Mesenchymal stem cell (in vitro differentiated cells and primary cell): ENCODE data around the gene GALNT18.

Source experiments
- DNase-seq: peaks from one replicate; pipeline ENCODE4 v3.0.0-alpha.2; 2013
- H2AFZ ChIP-seq: one replicate; pipeline ENCODE4 v1.6.1; 2013; ENCODE audit warnings: low read depth, mild to moderate bottlenecking, control low read depth, inconsistent platforms, low read length, moderate library complexity
- H2AK5ac ChIP-seq: 2 replicates; pipeline ENCODE4 v1.6.1; 2013; ENCODE audit warnings: low read length, moderate library complexity, mild to moderate bottlenecking, inconsistent platforms; ENCODE audit not compliant: severe bottlenecking
- H2BK120ac ChIP-seq: one replicate; pipeline ENCODE4 v1.6.1; 2013; ENCODE audit warnings: low read depth, mild to moderate bottlenecking, inconsistent platforms, low read length, moderate library complexity
- H2BK12ac ChIP-seq, 2 experiments: one replicate each; pipeline ENCODE4 v1.6.1; 2013; ENCODE audit warnings: inconsistent platforms in 2 of 2, low read length in 2 of 2, mild to moderate bottlenecking in 2 of 2, moderate library complexity in 2 of 2, control low read depth in 1 of 2
- H2BK15ac ChIP-seq: one replicate; pipeline ENCODE4 v1.6.1; 2013; ENCODE audit warnings: mild to moderate bottlenecking, low read depth, inconsistent platforms; ENCODE audit not compliant: poor library complexity, severe bottlenecking
- H2BK5ac ChIP-seq: 2 replicates; pipeline ENCODE4 v1.6.1; 2013; ENCODE audit warnings: low read depth, mild to moderate bottlenecking, low read length, control low read depth, inconsistent platforms; ENCODE audit not compliant: poor library complexity, severe bottlenecking
- H3K14ac ChIP-seq, 2 experiments: one replicate each; pipeline ENCODE4 v1.6.1; 2013; ENCODE audit warnings: inconsistent platforms in 2 of 2, low read length in 2 of 2, control low read depth in 1 of 2, mild to moderate bottlenecking in 1 of 2, moderate library complexity in 1 of 2
- H3K18ac ChIP-seq, 2 experiments: one replicate each; pipeline ENCODE4 v1.6.1; 2013; ENCODE audit warnings: inconsistent platforms in 2 of 2, low read length in 2 of 2, control low read depth in 1 of 2, low read depth in 1 of 2, mild to moderate bottlenecking in 1 of 2
- H3K23ac ChIP-seq, 2 experiments: one replicate each; pipeline ENCODE4 v1.6.1; 2013; ENCODE audit warnings: inconsistent platforms in 2 of 2, low read length in 2 of 2, mild to moderate bottlenecking in 2 of 2, moderate library complexity in 2 of 2, control low read depth in 1 of 2
- H3K27ac ChIP-seq: 2 replicates; pipeline ENCODE4 v1.5.1; 2013; ENCODE audit warnings: mild to moderate bottlenecking, moderate library complexity, low read length, control low read depth, inconsistent platforms; ENCODE audit not compliant: poor library complexity, severe bottlenecking
- H3K27me3 ChIP-seq, 2 experiments: 2 replicates each; pipeline versions ENCODE4 v1.6.1 to v1.7.0; 2013; ENCODE audit warnings: low read length in 2 of 2, mild to moderate bottlenecking in 2 of 2, moderate library complexity in 2 of 2, control low read depth in 1 of 2, inconsistent platforms in 1 of 2; ENCODE audit not compliant: control insufficient read depth in 1 of 2, insufficient read depth in 1 of 2
- H3K36me3 ChIP-seq, 2 experiments: 2 replicates each; pipeline versions ENCODE4 v1.6.1 to v1.7.0; 2013; ENCODE audit warnings: low read length in 2 of 2, control low read depth in 1 of 2, inconsistent platforms in 1 of 2, low read depth in 1 of 2, mild to moderate bottlenecking in 1 of 2; ENCODE audit not compliant: insufficient read depth in 2 of 2, control insufficient read depth in 1 of 2
- H3K4ac ChIP-seq, 2 experiments: one replicate each; pipeline ENCODE4 v1.6.1; 2013; ENCODE audit warnings: inconsistent platforms in 2 of 2, low read length in 2 of 2, mild to moderate bottlenecking in 2 of 2, moderate library complexity in 2 of 2, control low read depth in 1 of 2, low read depth in 1 of 2
- H3K4me1 ChIP-seq: 2 replicates; pipeline ENCODE4 v1.6.1; 2013; ENCODE audit warnings: low read depth, low read length, control low read depth; ENCODE audit not compliant: control insufficient read depth, insufficient read depth
- H3K4me2 ChIP-seq: 2 replicates; pipeline ENCODE4 v1.6.1; 2013; ENCODE audit warnings: low read length, mild to moderate bottlenecking, inconsistent platforms; ENCODE audit not compliant: poor library complexity, severe bottlenecking
- H3K4me3 ChIP-seq, 2 experiments: 2 replicates each; pipeline versions ENCODE4 v1.5.1 to v1.7.0; 2013; ENCODE audit warnings: low read length in 2 of 2, mild to moderate bottlenecking in 2 of 2, control low read depth in 1 of 2, low read depth in 1 of 2; ENCODE audit not compliant: insufficient read depth in 1 of 2
- H3K79me1 ChIP-seq: replicated peaks from 2 replicates; pipeline ENCODE4 v1.6.1; 2013; ENCODE audit warnings: mild to moderate bottlenecking, control low read depth, low read length, inconsistent platforms; ENCODE audit not compliant: poor library complexity, severe bottlenecking
- H3K9ac ChIP-seq: 2 replicates; pipeline ENCODE4 v1.7.0; 2013; ENCODE audit warnings: mild to moderate bottlenecking, low read length, moderate library complexity
- H3K9me3 ChIP-seq: 2 replicates; pipeline ENCODE4 v1.7.0; 2013; ENCODE audit warnings: mild to moderate bottlenecking, low read length; ENCODE audit not compliant: control insufficient read depth
- H4K8ac ChIP-seq: one replicate; pipeline ENCODE4 v1.6.1; 2013; ENCODE audit warnings: inconsistent platforms, mild to moderate bottlenecking, low read length, moderate library complexity
- H4K91ac ChIP-seq: one replicate; pipeline ENCODE4 v1.6.1; 2013; ENCODE audit warnings: mild to moderate bottlenecking, low read length, inconsistent platforms
- WGBS: methylation state at CpG from one replicate; pipeline ENCODE4 v1.1.7; 2013; ENCODE audit warnings: mixed read lengths; 5-methylcytosine and 5-hydroxymethylcytosine counted together

GALNT18 gene

GRCh38 chr11:11390068-11390771 is 231.6 kb downstream of the GALNT18 start:
- Histone ChIP-seq H4K91ac (no peak overlapping the region), H3K27me3 (peaks cover 0 to 6% of the 10 kb centered on the region in 2 experiments), H4K8ac (no peak overlapping the region), H3K4me1 (peaks cover 8% of the 10 kb centered on the region), H2BK15ac (no peak overlapping the region), H2BK120ac (no peak overlapping the region), H3K27ac (no peak overlapping the region), H3K9me3 (no peaks in the 10 kb centered on the region), H3K14ac (no peak overlapping the region), H3K4me3 (no peak overlapping the region), H2AK5ac (no peak overlapping the region), H3K18ac (no peak overlapping the region), H2BK12ac (no peak overlapping the region), H3K79me1 (no peaks in the 10 kb centered on the region), H2BK5ac (no peak overlapping the region), H3K9ac (no peak overlapping the region), H3K4ac (no peak overlapping the region), H3K4me2 (no peak overlapping the region), H3K36me3 (no peaks in the 10 kb centered on the region), H3K23ac (no peak overlapping the region), H2AFZ (no peak overlapping the region)
- WGBS = 81% methylated on average over 5 of the region's 5 CpGs
- no peak for DNase-seq

- 91% methylated on average over 3 of the region's 4 CpGs for WGBS
Measured at GRCh38 chr11:11389238-11389637, 232.6 kb downstream of the GALNT18 start.

GRCh38 chr11:11387622-11388305 is 234.0 kb downstream of the GALNT18 start:
- Histone ChIP-seq H2AK5ac (no peak overlapping the region), H3K27ac (no peak overlapping the region), H2BK120ac (no peak overlapping the region), H3K27me3 (peaks cover 0 to 6% of the 10 kb centered on the region in 2 experiments), H4K8ac (no peak overlapping the region), H3K4me1 (peaks cover 11% of the 10 kb centered on the region), H2BK5ac (no peak overlapping the region), H4K91ac (no peak overlapping the region), H3K18ac (no peak overlapping the region), H2BK12ac (no peak overlapping the region), H2BK15ac (no peak overlapping the region), H2AFZ (no peak overlapping the region), H3K36me3 (no peaks in the 10 kb centered on the region), H3K23ac (no peak overlapping the region), H3K9me3 (no peaks in the 10 kb centered on the region), H3K4me3 (no peak overlapping the region), H3K14ac (no peak overlapping the region), H3K4ac (no peak overlapping the region), H3K9ac (no peak overlapping the region), H3K79me1 (no peaks in the 10 kb centered on the region), H3K4me2 (no peak overlapping the region)
- WGBS = 68% methylated on average over 10 of the region's 10 CpGs
- DNase-seq = no peak

More at GRCh38 chr11:11389238-11389637, 232.6 kb downstream of the GALNT18 start:
- Histone ChIP-seq H3K18ac (no peak overlapping the region), H2BK15ac (no peak overlapping the region), H2BK5ac (no peak overlapping the region), H3K4me3 (no peak overlapping the region), H2AK5ac (no peak overlapping the region), H3K27me3 (peaks cover 0 to 6% of the 10 kb centered on the region in 2 experiments), H3K4me2 (no peak overlapping the region), H3K14ac (no peak overlapping the region), H3K9me3 (no peaks in the 10 kb centered on the region), H3K79me1 (no peaks in the 10 kb centered on the region), H3K27ac (no peak overlapping the region), H4K91ac (no peak overlapping the region), H3K23ac (no peak overlapping the region), H4K8ac (no peak overlapping the region), H2BK12ac (no peak overlapping the region), H3K9ac (no peak overlapping the region), H2AFZ (no peak overlapping the region), H3K4ac (no peak overlapping the region), H3K36me3 (no peaks in the 10 kb centered on the region), H2BK120ac (no peak overlapping the region), H3K4me1 (peaks cover 8% of the 10 kb centered on the region)
- no peak for DNase-seq

- H2AK5ac ChIP-seq = no peak overlapping the region
- no peaks in the 10 kb centered on the region for H3K36me3 ChIP-seq
- H3K4me3 ChIP-seq = no peak overlapping the region
- no peak for DNase-seq
- no peak overlapping the region for H3K9ac ChIP-seq
- no peak overlapping the region for H4K91ac ChIP-seq
- no peak overlapping the region for H2BK120ac ChIP-seq
- no peak overlapping the region for H2BK5ac ChIP-seq
- peak overlapping the region in 1 of 2 experiments; percentile 26 for H3K14ac ChIP-seq
- H2AFZ ChIP-seq = no peak overlapping the region
- no peak overlapping the region for H3K18ac ChIP-seq
- no peak overlapping the region for H2BK12ac ChIP-seq
- H2BK15ac ChIP-seq = no peak overlapping the region
- no peak overlapping the region for H3K23ac ChIP-seq
- peaks cover 0 to 6% of the 10 kb centered on the region in 2 experiments for H3K27me3 ChIP-seq
- no peaks in the 10 kb centered on the region for H3K9me3 ChIP-seq
- H3K4me1 ChIP-seq = peaks cover 10% of the 10 kb centered on the region
- no peak overlapping the region for H4K8ac ChIP-seq
- H3K4me2 ChIP-seq = no peak overlapping the region
- 71% methylated on average over 4 of the region's 4 CpGs for WGBS
- H3K27ac ChIP-seq = no peak overlapping the region
- no peaks in the 10 kb centered on the region for H3K79me1 ChIP-seq
- H3K4ac ChIP-seq = no peak overlapping the region
Measured at GRCh38 chr11:11387207-11387606, 234.6 kb downstream of the GALNT18 start.
